Measurements from ENCODE around the gene SLC22A7. TPM values are rescaled to one million over a fixed set of nuclear protein-coding genes. Genes with fewer than 3 reads are reported as not detected.

The SLC22A7 gene
- total RNA-seq (not detected), polyA plus RNA-seq (not detected)
- long read RNA-seq, donor 1, partial matches to known transcripts: 8 of 8 reads
- long read RNA-seq, donor 1, other reads (novel, unspliced or antisense): 0 of 8 reads
- long read RNA-seq, donor 2: 0 reads
- long read RNA-seq, donor 3: 0 reads
- long read RNA-seq, donor 4: 0 reads
- long read RNA-seq, donor 5: 0 reads

GRCh38 chr6:43297644-43298564, at the start of gene SLC22A7:
Gene SLC22A7 (plus strand): TSS chr6:43298260. CDS start chr6:43298359, 99 bp downstream.
- no peak within 1 kb of the TSS for H3K4me3 ChIP-seq
- TF ChIP-seq CTCF (IDR thresholded peaks at IDR 0.05; ENCODE audit: control extremely low read depth, extremely low read depth): no peak
- ATAC-seq (ENCODE audit: insufficient read depth, low FRiP score) (no peak), DNase-seq (no peak)
- 63 to 83% methylated on average over 10 of the region's 10 CpGs for WGBS, 2 donors
- H3K9ac ChIP-seq (ENCODE audit: insufficient read depth in 1 of 2, low read length in 2 of 2): no peak within 1 kb of the TSS
- H3K36me3 ChIP-seq (ENCODE audit: control insufficient read depth in 4 of 4, insufficient read depth in 4 of 4, low read length in 4 of 4): no peaks in the 10 kb centered on the region
- H3K27ac ChIP-seq (ENCODE audit: low read depth in 1 of 2, low read length in 1 of 2): peak within 1 kb of the TSS in 1 of 2 donors; percentile 50
- H3K4me1 ChIP-seq (ENCODE audit: control insufficient read depth in 5 of 5, insufficient read depth in 5 of 5, low read length in 5 of 5): no peaks in the 10 kb centered on the region
- peaks cover 0 to 3% (median 0%) of the 10 kb centered on the region in 3 donors for H3K27me3 ChIP-seq (ENCODE audit: control insufficient read depth in 3 of 3, insufficient read depth in 3 of 3, low read length in 2 of 3)
- H3K9me3 ChIP-seq (ENCODE audit: control insufficient read depth in 4 of 4, insufficient read depth in 3 of 4, low read length in 3 of 4): no peaks in the 10 kb centered on the region

GRCh38 chr6:43248791-43249190, 49.3 kb upstream of the SLC22A7 start:
- TF ChIP-seq CTCF (IDR thresholded peaks at IDR 0.05; ENCODE audit: control extremely low read depth, extremely low read depth): no peak
- Histone ChIP-seq H3K4me1 (ENCODE audit: control insufficient read depth in 5 of 5, insufficient read depth in 5 of 5, low read length in 5 of 5) (peaks cover 0 to 26% (median 2%) of the 10 kb centered on the region in 5 donors), H3K27me3 (ENCODE audit: control insufficient read depth in 3 of 3, insufficient read depth in 3 of 3, low read length in 2 of 3) (peaks cover 0 to 51% (median 42%) of the 10 kb centered on the region in 3 donors), H3K9me3 (ENCODE audit: control insufficient read depth in 4 of 4, insufficient read depth in 3 of 4, low read length in 3 of 4) (no peaks in the 10 kb centered on the region), H3K27ac (ENCODE audit: low read depth in 1 of 2, low read length in 1 of 2) (no peak overlapping the region), H3K4me3 (no peak overlapping the region), H3K9ac (ENCODE audit: insufficient read depth in 1 of 2, low read length in 2 of 2) (no peak overlapping the region), H3K36me3 (ENCODE audit: control insufficient read depth in 4 of 4, insufficient read depth in 4 of 4, low read length in 4 of 4) (no peaks in the 10 kb centered on the region)
- no peak for DNase-seq
- no peak for ATAC-seq (ENCODE audit: insufficient read depth, low FRiP score)

- H3K9ac ChIP-seq (ENCODE audit: insufficient read depth in 1 of 2, low read length in 2 of 2): no peak overlapping the region
- H3K27me3 ChIP-seq (ENCODE audit: control insufficient read depth in 3 of 3, insufficient read depth in 3 of 3, low read length in 2 of 3): peaks cover 0 to 33% (median 20%) of the 10 kb centered on the region in 3 donors
- ATAC-seq (ENCODE audit: insufficient read depth, low FRiP score) (no peak), DNase-seq (no peak)
- WGBS, 2 donors: 13 to 20% methylated on average over 8 of the region's 8 CpGs
- no peak for TF ChIP-seq CTCF (IDR thresholded peaks at IDR 0.05; ENCODE audit: control extremely low read depth, extremely low read depth)
- no peaks in the 10 kb centered on the region for H3K9me3 ChIP-seq (ENCODE audit: control insufficient read depth in 4 of 4, insufficient read depth in 3 of 4, low read length in 3 of 4)
- no peak overlapping the region for H3K27ac ChIP-seq (ENCODE audit: low read depth in 1 of 2, low read length in 1 of 2)
- H3K4me3 ChIP-seq: no peak overlapping the region
- peaks cover 0 to 26% (median 2%) of the 10 kb centered on the region in 5 donors for H3K4me1 ChIP-seq (ENCODE audit: control insufficient read depth in 5 of 5, insufficient read depth in 5 of 5, low read length in 5 of 5)
- no peaks in the 10 kb centered on the region for H3K36me3 ChIP-seq (ENCODE audit: control insufficient read depth in 4 of 4, insufficient read depth in 4 of 4, low read length in 4 of 4)
Measured at GRCh38 chr6:43250992-43251373, 47.1 kb upstream of the SLC22A7 start.

All from lung (tissue), 16 donors.